ENCODE results near the gene EYS. TPM values are rescaled to one million over a fixed set of nuclear protein-coding genes. Genes with fewer than 3 reads are reported as not detected.

Gene EYS
- total RNA-seq, 2 experiments from 2014 or later: not detected

- no peaks in the 10 kb centered on the region for H3K9me3 Mint-ChIP-seq
- no peak for ATAC-seq (ENCODE audit: low read depth)
- H3K4me1 Mint-ChIP-seq: peaks cover 2% of the 10 kb centered on the region
- no peak overlapping the region for H3K4me3 Mint-ChIP-seq
- H3K27ac Mint-ChIP-seq: no peak overlapping the region
- DNase-seq: no peak
- POLR2A ChIA-PET: no interaction called here
- H3K27me3 Mint-ChIP-seq: peaks cover 7% of the 10 kb centered on the region
- no peaks in the 10 kb centered on the region for H3K36me3 Mint-ChIP-seq
These were observed 1907.7 kb downstream of the EYS start for GRCh38 chr6:63799313-63799712.

DNA sequence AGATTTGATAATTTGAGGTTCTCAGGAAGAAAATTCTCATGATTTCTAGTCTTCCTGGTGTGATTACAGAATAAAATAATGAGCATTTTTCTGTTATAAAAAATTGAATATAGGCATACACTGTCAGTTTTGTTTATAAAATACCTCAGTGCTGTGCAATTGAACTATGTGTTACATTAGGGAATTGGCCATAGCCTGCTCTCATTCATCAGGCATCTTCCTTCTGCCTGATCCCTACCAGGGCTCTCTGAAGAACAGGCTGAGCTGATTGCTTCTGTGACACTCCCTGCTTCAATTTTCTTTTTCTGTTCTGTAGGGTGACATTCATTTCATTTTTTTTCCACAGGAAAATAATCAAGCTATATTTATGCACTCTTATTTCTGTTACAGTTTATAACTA lies 1908.6 kb downstream of the EYS start:
- POLR2A ChIA-PET: no interaction called here
- Mint-ChIP-seq H3K4me3 (no peak overlapping the region), H3K36me3 (no peaks in the 10 kb centered on the region), H3K9me3 (no peaks in the 10 kb centered on the region), H3K27me3 (peaks cover 7% of the 10 kb centered on the region), H3K4me1 (no peaks in the 10 kb centered on the region), H3K27ac (no peak overlapping the region)
- no peak for DNase-seq
- no peak for ATAC-seq (ENCODE audit: low read depth)

- H3K4me1 Mint-ChIP-seq: no peaks in the 10 kb centered on the region
- ATAC-seq (ENCODE audit: low read depth) (no peak), DNase-seq (no peak)
- H3K9me3 Mint-ChIP-seq: no peaks in the 10 kb centered on the region
- peaks cover 7% of the 10 kb centered on the region for H3K27me3 Mint-ChIP-seq
- no peaks in the 10 kb centered on the region for H3K36me3 Mint-ChIP-seq
- POLR2A ChIA-PET: no interaction called here
- H3K4me3 Mint-ChIP-seq: no peak overlapping the region
- H3K27ac Mint-ChIP-seq: no peak overlapping the region
These were observed 1909.3 kb downstream of the EYS start for GRCh38 chr6:63797721-63798120.

DNA sequence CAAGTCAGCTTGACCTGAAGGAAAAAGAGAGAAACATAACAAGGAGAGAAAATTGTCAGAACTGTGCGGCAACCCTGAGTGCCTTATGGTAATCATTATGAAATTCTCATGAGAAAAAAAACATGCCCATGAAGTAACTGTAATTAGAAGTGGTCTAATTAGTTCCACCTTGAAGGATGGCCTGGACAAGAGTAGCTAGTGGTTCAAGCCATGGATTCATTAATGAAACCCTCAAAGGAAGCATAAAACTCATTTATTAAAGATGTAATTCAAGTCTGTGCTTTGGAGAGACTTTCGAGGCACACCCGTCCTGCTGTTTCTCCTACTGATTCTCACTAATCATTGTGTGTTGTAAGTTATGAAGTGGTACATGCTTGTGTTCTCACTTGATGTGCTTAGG lies 1911.2 kb downstream of the EYS start:
- H3K27ac Mint-ChIP-seq: no peak overlapping the region
- H3K4me3 Mint-ChIP-seq: no peak overlapping the region
- H3K36me3 Mint-ChIP-seq: no peaks in the 10 kb centered on the region
- no peak for ATAC-seq (ENCODE audit: low read depth)
- H3K9me3 Mint-ChIP-seq: no peaks in the 10 kb centered on the region
- POLR2A ChIA-PET: no interaction called here
- H3K27me3 Mint-ChIP-seq: peaks cover 4% of the 10 kb centered on the region
- no peak for DNase-seq
- no peaks in the 10 kb centered on the region for H3K4me1 Mint-ChIP-seq

DNA sequence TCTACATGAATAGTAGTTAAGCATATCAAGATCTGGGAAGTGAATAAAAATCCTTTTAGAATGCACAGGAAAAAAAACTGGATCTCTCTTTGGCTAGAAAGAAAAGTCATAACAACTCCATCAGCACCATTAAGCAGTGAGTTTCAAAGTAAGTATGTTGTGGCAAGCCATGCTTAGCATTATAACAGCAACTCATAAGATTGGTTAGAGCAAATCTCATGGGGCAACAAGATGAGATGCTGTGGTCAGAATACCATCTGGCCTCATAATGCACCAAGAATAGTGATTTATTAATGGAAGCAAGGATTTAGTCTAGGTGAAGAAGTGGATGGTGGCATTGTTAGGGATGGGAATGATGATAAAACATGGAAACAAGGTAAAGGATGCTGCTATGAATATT lies 1912.0 kb downstream of the EYS start:
- Mint-ChIP-seq H3K9me3 (no peaks in the 10 kb centered on the region), H3K36me3 (no peaks in the 10 kb centered on the region), H3K27me3 (peaks cover 4% of the 10 kb centered on the region), H3K4me3 (no peak overlapping the region), H3K27ac (no peak overlapping the region), H3K4me1 (no peaks in the 10 kb centered on the region)
- ATAC-seq (ENCODE audit: low read depth) (no peak), DNase-seq (no peak)
- POLR2A ChIA-PET: no interaction called here

DNA sequence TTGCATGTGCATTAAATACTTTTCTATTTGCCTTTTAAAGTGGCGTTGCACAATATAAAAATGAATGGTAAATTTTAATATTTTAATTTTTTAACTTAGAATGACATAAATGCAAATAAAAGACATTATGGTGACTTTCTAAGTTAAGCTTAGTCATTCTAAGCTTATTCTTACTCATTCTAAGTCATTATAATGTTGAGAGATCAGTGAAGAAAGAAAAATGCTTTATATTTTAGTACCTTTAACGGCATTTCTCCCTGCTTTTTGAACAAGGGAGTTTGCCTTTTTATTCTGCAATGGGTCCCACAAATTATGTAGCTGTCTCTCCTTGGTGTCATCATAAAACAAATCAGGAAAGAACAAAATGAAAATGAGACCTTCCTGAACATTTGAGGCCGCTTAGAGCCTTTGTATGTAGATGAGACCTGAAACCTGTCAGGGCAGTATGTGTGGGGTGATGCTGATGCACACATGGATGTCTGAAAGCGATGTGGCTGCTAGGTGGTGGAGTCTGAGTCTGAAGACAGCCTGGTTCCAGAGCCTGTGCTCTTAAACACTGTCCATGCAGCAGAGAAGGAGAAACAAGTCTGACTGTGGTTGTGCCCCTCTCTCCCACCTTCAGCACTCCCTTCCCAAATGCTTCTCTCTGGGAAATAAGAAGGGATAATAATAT lies 1913.4 kb downstream of the EYS start:
- no peaks in the 10 kb centered on the region for H3K36me3 Mint-ChIP-seq
- H3K27ac Mint-ChIP-seq: no peak overlapping the region
- ATAC-seq (ENCODE audit: low read depth): no peak
- H3K27me3 Mint-ChIP-seq: peaks cover 4% of the 10 kb centered on the region
- H3K4me3 Mint-ChIP-seq: no peak overlapping the region
- no peaks in the 10 kb centered on the region for H3K9me3 Mint-ChIP-seq
- no peak for DNase-seq
- POLR2A ChIA-PET: no interaction called here
- H3K4me1 Mint-ChIP-seq: no peaks in the 10 kb centered on the region

DNA sequence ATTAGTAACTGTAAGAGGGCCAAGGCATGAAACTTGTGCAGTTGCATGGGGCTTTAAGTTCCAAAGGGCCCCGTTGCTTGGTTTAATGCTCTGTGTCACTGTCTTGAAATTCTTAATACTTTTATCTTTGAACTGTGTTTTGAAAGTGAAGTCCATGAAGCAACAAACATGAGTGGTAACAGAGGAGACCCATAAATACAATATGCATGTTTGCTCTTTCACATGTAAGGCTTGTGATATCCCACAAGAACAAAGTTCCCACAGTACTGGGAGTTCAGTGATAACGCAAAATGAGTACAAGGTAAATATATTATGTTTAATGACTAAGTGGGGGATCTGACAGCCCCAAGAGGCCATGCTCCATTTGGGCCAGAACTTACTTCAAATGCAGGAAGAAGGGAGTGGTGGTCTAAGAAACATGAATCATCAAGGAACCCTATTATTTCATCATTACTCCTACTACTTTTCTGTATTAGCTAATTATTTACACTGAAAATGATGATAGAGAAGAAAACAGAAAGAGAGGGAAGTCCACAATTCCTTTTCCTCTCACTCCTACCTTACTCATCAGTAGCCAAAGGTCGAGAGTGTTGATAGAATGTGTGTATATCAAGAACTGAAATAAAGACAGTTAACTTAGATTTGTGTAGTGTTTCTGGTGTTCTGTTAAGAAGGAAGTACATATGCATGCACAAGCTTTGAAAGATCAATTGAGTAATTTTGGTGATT lies 1914.1 kb downstream of the EYS start:
- POLR2A ChIA-PET: no interaction called here
- no peaks in the 10 kb centered on the region for H3K9me3 Mint-ChIP-seq
- no peak for ATAC-seq (ENCODE audit: low read depth)
- no peaks in the 10 kb centered on the region for H3K4me1 Mint-ChIP-seq
- no peak overlapping the region for H3K4me3 Mint-ChIP-seq
- H3K27ac Mint-ChIP-seq: no peak overlapping the region
- no peaks in the 10 kb centered on the region for H3K36me3 Mint-ChIP-seq
- peaks cover 4% of the 10 kb centered on the region for H3K27me3 Mint-ChIP-seq
- no peak for DNase-seq

DNA sequence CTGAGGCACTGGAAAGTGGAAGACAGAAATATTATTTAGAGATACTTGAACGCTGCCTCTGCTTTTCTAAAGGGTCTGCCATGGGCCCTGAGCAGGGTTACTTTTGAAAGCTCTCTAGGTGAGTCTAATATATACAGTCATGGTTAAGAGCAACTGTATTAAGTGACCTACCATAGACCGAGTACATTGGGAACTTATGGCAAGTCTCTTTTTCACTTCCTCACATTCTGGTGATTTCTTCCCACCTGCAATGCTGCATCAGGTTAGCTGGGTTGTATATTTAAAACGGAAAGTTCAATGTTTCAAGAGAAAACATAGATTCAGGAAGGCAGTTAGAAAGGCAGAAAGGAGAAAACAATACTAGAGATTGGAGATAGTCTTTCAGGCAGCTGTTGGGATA lies 1916.7 kb downstream of the EYS start:
- ATAC-seq (ENCODE audit: low read depth) (no peak), DNase-seq (no peak)
- no peaks in the 10 kb centered on the region for H3K9me3 Mint-ChIP-seq
- no peaks in the 10 kb centered on the region for H3K36me3 Mint-ChIP-seq
- no peak overlapping the region for H3K27ac Mint-ChIP-seq
- no peak overlapping the region for H3K4me3 Mint-ChIP-seq
- peaks cover under 1% of the 10 kb centered on the region for H3K27me3 Mint-ChIP-seq
- POLR2A ChIA-PET: no interaction called here
- H3K4me1 Mint-ChIP-seq: no peaks in the 10 kb centered on the region

DNA sequence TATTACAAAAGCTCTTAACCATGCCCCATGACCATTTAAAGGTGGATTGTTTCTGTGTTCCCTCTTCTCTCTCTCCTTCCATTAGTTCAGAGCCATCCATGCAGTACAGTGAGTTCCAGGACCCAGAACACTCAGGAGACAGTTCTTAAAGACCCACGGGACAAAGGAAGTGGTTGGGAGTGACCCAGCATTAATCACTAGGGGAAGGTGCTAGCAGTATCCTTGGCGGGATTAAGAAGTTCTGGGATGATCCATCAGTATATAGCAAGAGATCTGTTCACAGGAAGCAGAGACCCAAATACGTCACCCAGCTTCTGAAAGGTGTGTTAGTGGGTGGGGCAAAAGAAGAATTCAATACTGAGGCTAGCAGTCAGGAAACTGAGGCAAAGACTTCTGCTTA lies 1917.3 kb downstream of the EYS start:
- ATAC-seq (ENCODE audit: low read depth) (no peak), DNase-seq (no peak)
- Mint-ChIP-seq H3K27me3 (peaks cover 2% of the 10 kb centered on the region), H3K4me1 (no peaks in the 10 kb centered on the region), H3K9me3 (no peaks in the 10 kb centered on the region), H3K4me3 (no peak overlapping the region), H3K27ac (no peak overlapping the region), H3K36me3 (no peaks in the 10 kb centered on the region)
- POLR2A ChIA-PET: no interaction called here

DNA sequence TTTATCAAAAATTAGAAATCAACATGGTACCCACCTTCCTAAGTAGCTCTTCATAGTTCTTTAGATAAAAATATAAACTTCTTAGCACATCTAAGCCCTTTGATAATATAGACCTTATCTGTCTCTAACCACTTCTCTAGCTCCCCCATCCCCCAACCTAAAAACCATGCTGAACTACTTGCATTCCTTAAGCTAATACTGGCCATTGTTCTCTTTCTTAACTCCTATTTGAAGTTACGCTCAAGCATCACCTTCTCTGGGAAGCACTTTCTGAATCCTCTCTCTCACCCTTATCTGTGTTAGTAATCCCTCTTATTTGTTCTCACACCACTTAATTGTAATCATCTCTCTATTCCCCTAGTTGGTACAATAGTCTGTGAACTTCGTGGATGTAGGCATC lies 1918.5 kb downstream of the EYS start:
- H3K4me3 Mint-ChIP-seq: no peak overlapping the region

DNA sequence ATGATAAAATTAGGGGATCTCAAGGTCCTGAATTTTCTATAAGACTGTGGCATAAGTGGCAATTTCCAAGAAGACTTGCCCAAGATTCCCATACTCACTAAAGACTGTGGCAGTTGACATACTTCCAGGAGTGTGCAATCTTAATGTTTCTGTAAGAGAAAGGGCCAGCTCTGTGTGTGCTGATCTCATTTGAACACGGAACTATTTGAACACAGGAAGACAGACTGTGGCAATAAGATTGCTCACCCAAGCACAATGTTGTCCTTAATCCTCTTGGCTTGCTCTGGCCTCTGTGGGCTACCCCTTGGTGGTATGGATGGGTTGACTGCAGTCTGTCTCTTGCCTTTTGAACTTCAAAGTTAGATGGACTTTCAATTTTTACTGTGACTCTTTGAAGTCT lies 1920.0 kb downstream of the EYS start:
- Mint-ChIP-seq H3K4me3 (no peak overlapping the region), H3K36me3 (no peaks in the 10 kb centered on the region), H3K27ac (no peak overlapping the region), H3K9me3 (no peaks in the 10 kb centered on the region), H3K4me1 (no peaks in the 10 kb centered on the region), H3K27me3 (peaks cover 5% of the 10 kb centered on the region)
- ATAC-seq (ENCODE audit: low read depth) (no peak), DNase-seq (no peak)
- POLR2A ChIA-PET: no interaction called here

More for the DNA sequence above, 1918.5 kb downstream of the EYS start:
- H3K27me3 Mint-ChIP-seq: peaks cover 2% of the 10 kb centered on the region
- H3K4me1 Mint-ChIP-seq: no peaks in the 10 kb centered on the region
- no peak for DNase-seq
- no peak overlapping the region for H3K27ac Mint-ChIP-seq
- ATAC-seq (ENCODE audit: low read depth): no peak
- H3K9me3 Mint-ChIP-seq: no peaks in the 10 kb centered on the region
- H3K36me3 Mint-ChIP-seq: no peaks in the 10 kb centered on the region
- POLR2A ChIA-PET: no interaction called here

- no peaks in the 10 kb centered on the region for H3K4me1 Mint-ChIP-seq
- no peak for ATAC-seq (ENCODE audit: low read depth)
- no peak overlapping the region for H3K27ac Mint-ChIP-seq
- no peaks in the 10 kb centered on the region for H3K9me3 Mint-ChIP-seq
- no peaks in the 10 kb centered on the region for H3K36me3 Mint-ChIP-seq
- H3K4me3 Mint-ChIP-seq: no peak overlapping the region
- DNase-seq: no peak
- peaks cover 5% of the 10 kb centered on the region for H3K27me3 Mint-ChIP-seq
- POLR2A ChIA-PET: no interaction called here
These were observed 1922.0 kb downstream of the EYS start for GRCh38 chr6:63785006-63785405.

- no peaks in the 10 kb centered on the region for H3K4me1 Mint-ChIP-seq
- H3K27ac Mint-ChIP-seq: no peak overlapping the region
- no peak overlapping the region for H3K4me3 Mint-ChIP-seq
- no peaks in the 10 kb centered on the region for H3K36me3 Mint-ChIP-seq
- POLR2A ChIA-PET: no interaction called here
- ATAC-seq (ENCODE audit: low read depth): no peak
- no peaks in the 10 kb centered on the region for H3K9me3 Mint-ChIP-seq
- no peak for DNase-seq
- peaks cover 5% of the 10 kb centered on the region for H3K27me3 Mint-ChIP-seq
These were observed 1923.9 kb downstream of the EYS start for GRCh38 chr6:63783096-63783495.

DNA sequence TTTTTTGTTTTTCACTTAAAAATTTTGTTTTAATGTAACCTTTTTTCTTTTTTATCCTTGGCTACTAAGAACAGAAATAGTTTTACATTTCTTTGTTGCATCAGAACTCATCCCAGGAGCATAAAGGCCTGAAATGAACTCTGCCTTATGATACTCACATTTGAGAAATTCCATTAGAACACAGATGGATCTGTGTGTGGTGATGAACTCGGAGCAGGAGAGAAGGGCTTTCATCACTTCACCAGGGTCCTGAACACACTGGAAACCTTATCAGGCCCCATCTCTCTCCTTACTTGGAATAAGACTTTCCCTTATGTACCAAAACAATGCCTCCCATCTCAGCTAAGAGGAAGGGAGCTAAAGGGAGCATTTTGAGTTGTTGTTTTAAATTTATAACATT lies 1932.1 kb downstream of the EYS start:
- Mint-ChIP-seq H3K9me3 (no peaks in the 10 kb centered on the region), H3K4me1 (no peaks in the 10 kb centered on the region), H3K27ac (no peak overlapping the region), H3K27me3 (peaks cover 29% of the 10 kb centered on the region), H3K4me3 (no peak overlapping the region), H3K36me3 (no peaks in the 10 kb centered on the region)
- ATAC-seq (ENCODE audit: low read depth) (no peak), DNase-seq (no peak)
- POLR2A ChIA-PET: no interaction called here

All from activated naive CD8-positive, alpha-beta T cell treated with anti-CD3 and anti-CD28 coated beads, Interleukin-2, amount 10 ng/mL, durations not matched to agents 7 days and 5 days (primary cell).